Measurements from ENCODE around the gene SKA1. TPM values are rescaled to one million over a fixed set of nuclear protein-coding genes. Genes with fewer than 3 reads are reported as not detected.

Gene SKA1, protein sequence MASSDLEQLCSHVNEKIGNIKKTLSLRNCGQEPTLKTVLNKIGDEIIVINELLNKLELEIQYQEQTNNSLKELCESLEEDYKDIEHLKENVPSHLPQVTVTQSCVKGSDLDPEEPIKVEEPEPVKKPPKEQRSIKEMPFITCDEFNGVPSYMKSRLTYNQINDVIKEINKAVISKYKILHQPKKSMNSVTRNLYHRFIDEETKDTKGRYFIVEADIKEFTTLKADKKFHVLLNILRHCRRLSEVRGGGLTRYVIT
- 10 to 100 TPM; 45.6 to 47.5 TPM for total RNA-seq

DNA sequence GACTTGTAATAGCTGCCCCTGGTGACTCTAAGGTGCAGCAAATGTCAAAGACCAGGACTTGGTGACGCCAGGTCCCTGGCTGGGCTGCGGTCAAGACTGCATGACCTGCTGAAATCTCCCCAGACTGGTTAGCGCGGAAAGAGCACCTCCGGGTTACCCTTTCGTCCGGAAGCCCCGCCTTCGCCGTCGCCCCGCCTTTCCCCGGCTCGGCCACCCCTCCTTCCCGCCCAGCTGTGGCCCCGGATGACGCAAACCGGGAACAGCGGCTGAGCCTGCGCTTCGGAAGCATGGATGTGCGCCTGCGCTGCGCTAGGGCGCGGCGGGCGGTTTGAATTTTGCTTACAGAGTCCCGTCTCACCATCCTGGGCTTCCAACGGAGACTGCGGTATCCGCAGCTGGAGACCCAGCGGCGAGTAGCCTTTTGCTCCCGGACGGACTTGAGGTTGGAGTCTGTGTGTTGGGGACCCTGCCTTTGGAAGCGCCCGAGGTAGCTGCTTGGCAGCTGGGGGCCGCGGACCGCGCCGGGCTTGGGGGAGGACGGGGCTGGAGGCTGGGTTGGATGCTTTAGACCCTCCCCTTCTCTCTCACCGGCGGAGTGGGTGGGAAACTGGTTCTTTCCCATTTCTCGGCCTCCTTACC, at the start of gene SKA1:
SKA1 (plus strand) TSS at position 294 of the 639 bp plus-strand sequence. CDS start 785 bp downstream, outside the sequence.
- peak within 1 kb of the TSS; percentile 94 for H3K27ac Mint-ChIP-seq
- peaks cover 19% of the 10 kb centered on the region for H3K36me3 Mint-ChIP-seq
- peaks cover 3% of the 10 kb centered on the region for H3K9me3 Mint-ChIP-seq (ENCODE audit: low read depth)
- DNase-seq (peak; percentile 96), ATAC-seq (peak; percentile 98)
- peaks cover 5% of the 10 kb centered on the region for H3K27me3 Mint-ChIP-seq
- CTCF ChIA-PET = interaction anchor here (0.7 to 2.1 kb wide), 4 partner anchors 10 to 107 kb away, joined by 3 to 17 read pairs (median 5); no protein-coding TSS in a partner anchor
- peak within 1 kb of the TSS; percentile 96 for H3K4me3 Mint-ChIP-seq
- H3K4me1 Mint-ChIP-seq = peaks cover 26% of the 10 kb centered on the region

DNA sequence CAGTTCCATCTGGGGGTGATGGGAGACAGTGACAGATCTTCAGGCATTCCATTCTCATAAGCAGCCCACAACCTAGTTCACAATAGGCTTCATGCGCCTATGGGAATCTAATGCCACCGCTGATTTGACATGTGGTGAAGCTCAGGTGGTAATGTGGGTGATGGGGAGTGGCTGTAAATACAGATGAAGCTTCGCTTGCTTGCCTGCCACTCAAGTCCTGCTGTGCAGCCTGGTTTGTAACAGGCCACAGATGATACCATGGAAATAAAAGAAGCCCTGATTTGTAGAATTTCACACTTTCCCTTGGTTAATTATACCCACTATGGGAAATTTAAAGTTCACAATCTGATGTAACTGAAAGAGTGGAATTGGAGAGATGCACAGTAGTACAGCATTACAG, 46.9 kb upstream of the SKA1 start:
- Mint-ChIP-seq H3K4me3 (no peak overlapping the region), H3K9me3 (ENCODE audit: low read depth) (peaks cover 2% of the 10 kb centered on the region), H3K27ac (no peak overlapping the region), H3K36me3 (no peaks in the 10 kb centered on the region), H3K27me3 (peaks cover 26% of the 10 kb centered on the region), H3K4me1 (no peaks in the 10 kb centered on the region)
- DNase-seq (no peak), ATAC-seq (no peak)
- CTCF ChIA-PET = interaction anchor here (1.2 kb wide), 1 partner anchor 29 kb away, joined by 3 read pairs; no protein-coding TSS in a partner anchor

DNA sequence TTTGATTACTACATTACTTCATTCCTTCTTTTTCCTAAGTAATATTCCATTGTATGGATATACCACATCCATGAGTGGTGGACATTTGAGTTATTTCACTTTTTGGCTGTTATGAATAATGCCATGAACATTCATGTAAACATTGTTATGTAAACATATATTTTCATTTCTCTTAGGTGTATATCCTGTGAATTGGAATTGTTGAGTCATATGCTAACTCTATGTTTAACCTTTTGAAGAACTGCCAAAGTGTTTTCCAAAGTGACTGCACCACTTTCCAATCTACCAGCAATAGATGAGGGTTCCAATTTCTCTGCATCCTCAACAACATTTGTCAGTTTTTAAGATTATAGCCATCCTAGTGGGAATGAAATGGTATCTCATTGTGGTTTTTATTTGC, 44.7 kb upstream of the SKA1 start:
- H3K4me1 Mint-ChIP-seq = no peaks in the 10 kb centered on the region
- CTCF ChIA-PET = no interaction called here
- no peak overlapping the region for H3K4me3 Mint-ChIP-seq
- no peak overlapping the region for H3K27ac Mint-ChIP-seq
- ATAC-seq = no peak
- no peak for DNase-seq
- H3K36me3 Mint-ChIP-seq = no peaks in the 10 kb centered on the region
- peaks cover 2% of the 10 kb centered on the region for H3K9me3 Mint-ChIP-seq (ENCODE audit: low read depth)
- H3K27me3 Mint-ChIP-seq = peaks cover 17% of the 10 kb centered on the region

DNA sequence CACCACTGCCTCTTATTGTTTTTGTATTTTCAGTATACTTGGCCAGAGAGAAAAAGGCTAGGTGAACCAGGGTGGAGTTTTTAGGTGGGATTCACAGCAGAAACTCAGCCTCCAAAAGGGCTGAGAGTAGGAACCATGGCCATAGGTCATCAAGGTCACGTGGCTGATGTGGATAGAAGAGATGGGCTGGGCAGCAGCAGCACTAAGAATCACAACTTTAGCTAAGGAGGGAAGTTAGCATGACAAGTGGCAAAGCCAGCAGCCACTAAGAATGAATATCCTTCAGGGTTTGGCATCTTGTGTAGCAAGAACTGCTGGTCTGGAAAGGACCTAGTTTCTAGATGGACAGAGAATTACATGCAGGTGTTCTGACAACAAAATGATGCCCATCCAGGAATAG, 43.2 kb upstream of the SKA1 start:
- CTCF ChIA-PET = no interaction called here
- no peak overlapping the region for H3K4me3 Mint-ChIP-seq
- H3K27ac Mint-ChIP-seq = no peak overlapping the region
- H3K27me3 Mint-ChIP-seq = peaks cover 14% of the 10 kb centered on the region
- no peaks in the 10 kb centered on the region for H3K36me3 Mint-ChIP-seq
- H3K4me1 Mint-ChIP-seq = no peaks in the 10 kb centered on the region
- DNase-seq = no peak
- ATAC-seq = no peak
- H3K9me3 Mint-ChIP-seq (ENCODE audit: low read depth) = peaks cover 2% of the 10 kb centered on the region

DNA sequence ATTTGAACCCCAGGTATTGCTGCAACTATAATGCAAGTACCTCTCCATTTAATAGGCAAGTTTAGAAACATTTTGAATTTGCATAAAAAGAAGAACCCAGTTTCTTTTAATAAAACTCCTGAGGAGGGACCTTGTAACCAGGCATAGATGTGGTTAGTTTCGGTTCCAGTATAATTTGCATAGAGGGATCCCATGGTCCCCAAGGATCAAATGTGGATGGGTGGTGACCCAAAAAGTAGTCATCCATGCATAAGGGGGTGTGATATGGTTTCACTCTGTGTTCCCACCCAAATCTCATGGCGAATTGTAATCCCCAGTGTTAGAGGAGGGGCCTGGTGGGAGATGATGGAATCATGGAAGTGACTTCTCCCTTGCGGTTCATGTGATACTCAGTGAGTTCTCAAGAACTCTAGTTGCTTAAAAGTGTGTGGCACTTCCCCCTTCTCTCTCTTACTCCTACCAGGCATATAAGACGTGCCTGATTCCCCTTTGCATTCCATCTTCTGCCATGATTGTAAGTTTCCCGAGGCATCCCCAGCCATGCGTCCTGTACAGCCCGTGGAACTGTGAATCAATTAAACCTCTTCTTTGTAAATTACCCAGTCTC, 40.2 kb upstream of the SKA1 start:
- H3K4me3 Mint-ChIP-seq = no peak overlapping the region
- ATAC-seq (no peak), DNase-seq (no peak)
- H3K27me3 Mint-ChIP-seq = peaks cover 5% of the 10 kb centered on the region
- no peak overlapping the region for H3K27ac Mint-ChIP-seq
- H3K36me3 Mint-ChIP-seq = no peaks in the 10 kb centered on the region
- peaks cover 2% of the 10 kb centered on the region for H3K9me3 Mint-ChIP-seq (ENCODE audit: low read depth)
- CTCF ChIA-PET = no interaction called here
- no peaks in the 10 kb centered on the region for H3K4me1 Mint-ChIP-seq

DNA sequence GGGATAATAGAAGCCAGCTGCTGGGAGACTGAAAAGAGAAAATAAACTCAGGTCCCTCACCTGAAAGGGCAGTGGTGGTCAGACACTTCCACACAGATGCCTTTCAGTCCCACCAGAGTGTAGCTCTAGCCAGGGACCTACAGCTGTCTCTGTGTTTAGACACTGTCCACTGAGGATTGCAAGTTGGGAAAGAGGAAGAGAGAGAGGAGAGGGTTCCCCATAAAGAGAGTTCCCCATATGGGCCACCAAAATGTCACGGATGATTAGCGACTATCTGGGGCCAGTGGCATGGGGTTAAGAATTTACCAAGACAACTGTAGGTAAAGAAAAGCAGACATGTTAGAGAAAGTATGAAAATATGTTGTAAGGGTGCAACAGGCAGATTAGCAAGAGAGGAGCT, 36.7 kb upstream of the SKA1 start:
- H3K27ac Mint-ChIP-seq = no peak overlapping the region
- DNase-seq (no peak), ATAC-seq (no peak)
- CTCF ChIA-PET = no interaction called here
- no peaks in the 10 kb centered on the region for H3K27me3 Mint-ChIP-seq
- H3K4me1 Mint-ChIP-seq = no peaks in the 10 kb centered on the region
- H3K36me3 Mint-ChIP-seq = no peaks in the 10 kb centered on the region
- no peaks in the 10 kb centered on the region for H3K9me3 Mint-ChIP-seq (ENCODE audit: low read depth)
- no peak overlapping the region for H3K4me3 Mint-ChIP-seq

DNA sequence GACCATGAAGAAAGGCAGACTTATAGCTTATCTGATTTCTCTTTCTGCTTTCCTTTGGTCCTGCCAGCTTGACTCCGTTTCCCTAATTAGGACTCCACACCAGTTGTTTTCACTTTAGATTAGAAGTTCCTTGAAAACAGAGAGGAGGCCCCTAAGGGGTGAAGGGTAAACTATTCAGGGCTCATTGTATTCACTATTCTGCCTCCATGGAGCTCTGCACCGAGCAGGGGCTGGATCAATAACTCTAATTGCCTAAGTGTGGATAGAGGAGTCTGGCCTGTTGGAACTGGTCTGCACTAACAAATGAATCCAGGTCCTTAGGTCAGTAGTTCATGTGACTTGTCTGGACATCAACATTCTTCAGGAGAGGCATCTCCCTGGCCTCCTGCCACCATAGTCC, 36.1 kb upstream of the SKA1 start:
- Mint-ChIP-seq H3K9me3 (ENCODE audit: low read depth) (no peaks in the 10 kb centered on the region), H3K36me3 (no peaks in the 10 kb centered on the region), H3K4me3 (no peak overlapping the region), H3K4me1 (no peaks in the 10 kb centered on the region), H3K27ac (no peak overlapping the region), H3K27me3 (no peaks in the 10 kb centered on the region)
- DNase-seq (no peak), ATAC-seq (no peak)
- CTCF ChIA-PET = interaction anchor here (1.0 kb wide), 1 partner anchor 19 kb away, joined by 5 read pairs; no protein-coding TSS in a partner anchor

DNA sequence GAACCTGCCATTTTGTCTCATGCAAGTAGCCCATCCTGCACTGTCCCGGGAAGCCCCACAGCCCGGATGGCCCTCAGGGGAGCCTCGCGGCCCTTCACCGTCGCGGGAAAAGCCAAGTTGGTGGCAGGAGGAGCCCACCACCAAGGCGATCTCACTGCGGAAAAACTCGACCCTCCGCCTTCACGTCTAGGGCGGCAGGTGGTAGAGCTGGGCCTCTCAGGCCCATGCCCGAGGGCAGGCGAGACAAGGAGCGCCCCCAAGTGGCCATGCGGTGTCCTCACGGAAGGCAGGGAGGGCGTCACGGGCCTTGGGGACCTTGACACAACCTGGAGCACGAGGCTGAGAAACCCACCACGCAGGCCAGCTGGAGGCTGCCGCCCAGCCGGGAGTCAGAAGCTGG, 34.8 kb upstream of the SKA1 start:
- ATAC-seq (no peak), DNase-seq (no peak)
- no peaks in the 10 kb centered on the region for H3K27me3 Mint-ChIP-seq
- no peaks in the 10 kb centered on the region for H3K36me3 Mint-ChIP-seq
- CTCF ChIA-PET = no interaction called here
- H3K9me3 Mint-ChIP-seq (ENCODE audit: low read depth) = no peaks in the 10 kb centered on the region
- H3K27ac Mint-ChIP-seq = no peak overlapping the region
- no peaks in the 10 kb centered on the region for H3K4me1 Mint-ChIP-seq
- no peak overlapping the region for H3K4me3 Mint-ChIP-seq

DNA sequence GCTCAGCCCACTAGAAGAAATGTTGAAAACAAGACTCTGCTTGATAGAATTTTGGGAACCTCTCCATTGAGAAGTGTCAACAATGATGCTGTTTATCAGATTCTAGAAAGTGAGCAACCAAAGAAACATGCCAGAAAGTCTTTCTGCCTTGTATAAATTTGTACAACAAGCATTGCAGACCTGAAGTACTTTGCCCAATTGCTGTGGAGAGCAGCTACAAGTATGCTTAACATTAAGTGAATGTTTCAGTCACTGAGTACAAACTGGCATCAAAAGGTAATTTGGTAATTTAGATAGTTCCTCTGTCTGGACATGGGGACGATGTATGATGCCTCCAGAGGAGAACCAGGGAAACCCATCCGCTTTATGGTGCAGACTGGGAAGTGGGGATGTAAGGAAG, 33.4 kb upstream of the SKA1 start:
- no peak overlapping the region for H3K27ac Mint-ChIP-seq
- H3K4me1 Mint-ChIP-seq = no peaks in the 10 kb centered on the region
- no peak for DNase-seq
- CTCF ChIA-PET = no interaction called here
- H3K4me3 Mint-ChIP-seq = no peak overlapping the region
- H3K27me3 Mint-ChIP-seq = no peaks in the 10 kb centered on the region
- H3K9me3 Mint-ChIP-seq (ENCODE audit: low read depth) = no peaks in the 10 kb centered on the region
- H3K36me3 Mint-ChIP-seq = no peaks in the 10 kb centered on the region
- ATAC-seq = no peak

DNA sequence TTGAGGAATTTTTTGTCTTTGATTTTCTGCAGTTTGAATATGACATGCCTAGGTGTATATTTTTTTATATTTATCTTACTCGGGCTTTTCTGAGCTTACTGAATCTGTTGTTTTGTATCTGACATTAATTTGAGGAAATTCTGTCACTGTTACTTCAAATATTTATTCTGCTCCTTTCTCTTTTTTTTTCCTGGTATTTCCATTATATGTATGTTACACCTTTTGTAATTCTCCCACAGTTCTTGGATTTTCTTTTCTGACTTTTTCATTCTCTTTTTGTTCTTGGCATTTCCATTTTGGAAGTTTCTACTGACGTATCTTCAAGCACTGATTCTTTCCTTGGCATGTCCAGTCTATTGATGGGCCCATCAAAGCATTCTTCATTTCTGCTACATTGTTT, 24.1 kb upstream of the SKA1 start:
- Mint-ChIP-seq H3K36me3 (no peaks in the 10 kb centered on the region), H3K27ac (no peak overlapping the region), H3K4me1 (peaks cover under 1% of the 10 kb centered on the region), H3K27me3 (peaks cover 38% of the 10 kb centered on the region), H3K4me3 (no peak overlapping the region), H3K9me3 (ENCODE audit: low read depth) (no peaks in the 10 kb centered on the region)
- CTCF ChIA-PET = no interaction called here
- no peak for DNase-seq
- ATAC-seq = no peak

DNA sequence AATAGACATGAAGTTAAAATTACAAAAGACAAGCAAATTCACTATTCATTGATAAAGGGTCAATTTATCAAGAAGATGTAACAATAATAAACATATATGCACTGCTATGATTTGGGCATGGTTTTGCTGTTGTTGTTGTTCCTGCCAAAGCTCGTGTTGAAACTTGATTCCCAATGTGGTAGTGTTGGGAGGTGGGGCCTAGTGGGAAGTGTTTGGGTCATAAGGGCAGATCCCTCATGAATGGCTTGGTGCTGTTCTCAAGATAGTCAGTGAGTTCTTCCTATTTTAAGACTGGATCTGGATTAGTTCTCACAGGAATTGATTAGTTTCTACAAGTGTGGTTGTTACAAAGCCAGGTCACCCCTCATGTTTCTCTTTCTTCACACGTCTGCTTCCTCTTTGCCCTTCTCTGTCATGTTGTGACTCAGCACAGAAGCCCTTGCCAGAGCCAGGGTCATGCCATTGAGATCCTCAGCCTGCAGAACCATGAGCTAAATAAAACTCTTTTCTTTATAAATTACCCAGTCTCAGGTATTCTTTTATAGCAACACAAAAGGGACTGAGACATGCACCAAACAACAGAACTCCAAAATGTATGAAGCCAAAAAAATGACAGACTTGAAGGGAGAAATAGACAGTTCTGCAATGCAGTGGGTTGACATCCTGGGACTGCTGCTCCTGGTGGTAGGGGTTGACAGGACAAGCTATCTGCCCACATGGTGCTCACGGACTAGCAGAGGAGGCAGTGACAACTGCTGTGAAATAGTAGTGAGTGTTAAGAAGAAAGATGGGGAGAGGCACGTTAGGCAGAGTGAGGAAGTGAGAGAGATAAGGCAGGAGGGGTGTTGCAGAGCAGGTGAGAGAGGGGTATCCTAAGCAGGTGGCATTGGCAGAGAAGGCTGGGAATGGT, 18.6 kb upstream of the SKA1 start:
- Mint-ChIP-seq H3K27ac (peak overlapping the region; percentile 26), H3K36me3 (no peaks in the 10 kb centered on the region), H3K9me3 (ENCODE audit: low read depth) (no peaks in the 10 kb centered on the region), H3K4me1 (peaks cover 20% of the 10 kb centered on the region), H3K4me3 (no peak overlapping the region), H3K27me3 (peaks cover 37% of the 10 kb centered on the region)
- CTCF ChIA-PET = interaction anchor here (0.6 to 3.6 kb wide), 43 partner anchors 10 to 863 kb away, joined by 3 to 61 read pairs (median 5); partner anchors contain the start of genes CFAP53, MBD1, MYO5B and SKA1
- DNase-seq (peak; percentile 48), ATAC-seq (peak; percentile 60)

DNA sequence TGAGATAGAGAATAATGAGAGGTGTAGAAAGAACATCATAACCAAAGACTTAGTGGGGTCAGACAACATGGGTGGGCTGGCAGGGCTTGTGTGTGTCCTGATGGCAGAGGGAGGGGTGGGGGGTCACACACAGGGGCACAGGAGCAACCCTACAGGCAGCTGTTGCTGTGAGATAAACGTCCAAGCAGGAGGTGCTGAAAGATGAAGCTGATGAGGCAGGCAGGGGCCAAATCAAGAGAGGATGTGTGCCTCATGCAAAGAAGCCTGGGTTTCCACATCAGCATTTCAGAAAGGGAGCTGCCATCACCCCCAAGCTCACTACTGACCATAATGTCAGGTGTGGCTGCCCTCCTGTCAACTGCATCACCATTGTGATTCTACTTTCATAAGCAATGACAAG, 16.0 kb upstream of the SKA1 start:
- H3K4me1 Mint-ChIP-seq = peaks cover 20% of the 10 kb centered on the region
- DNase-seq (no peak), ATAC-seq (no peak)
- H3K27me3 Mint-ChIP-seq = peaks cover 22% of the 10 kb centered on the region
- CTCF ChIA-PET = interaction anchor here (0.7 to 3.6 kb wide), 6 partner anchors 18 to 848 kb away, joined by 3 to 29 read pairs (median 4); partner anchors contain the start of gene CFAP53
- H3K36me3 Mint-ChIP-seq = no peaks in the 10 kb centered on the region
- H3K4me3 Mint-ChIP-seq = no peak overlapping the region
- H3K27ac Mint-ChIP-seq = no peak overlapping the region
- no peaks in the 10 kb centered on the region for H3K9me3 Mint-ChIP-seq (ENCODE audit: low read depth)

DNA sequence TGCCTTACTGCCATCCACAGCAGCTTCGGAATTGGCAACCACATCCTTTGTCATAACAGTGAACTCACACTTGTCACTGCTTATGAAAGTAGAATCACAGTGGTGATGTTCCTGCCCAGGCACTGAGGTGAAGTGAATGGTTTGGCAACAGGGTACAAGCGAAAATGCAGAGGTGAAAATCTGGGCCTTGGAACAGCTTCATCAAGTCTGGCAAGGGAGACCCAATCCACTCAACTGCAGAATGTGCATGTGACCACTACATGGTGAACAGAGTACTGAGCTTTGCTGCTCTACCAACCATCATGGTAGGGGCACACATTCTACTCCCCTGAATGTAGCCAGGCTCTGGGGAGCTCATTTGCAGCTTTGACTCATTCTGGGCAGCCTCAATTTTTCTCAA, 15.0 kb upstream of the SKA1 start:
- Mint-ChIP-seq H3K4me3 (no peak overlapping the region), H3K36me3 (no peaks in the 10 kb centered on the region), H3K27me3 (peaks cover 21% of the 10 kb centered on the region), H3K9me3 (ENCODE audit: low read depth) (no peaks in the 10 kb centered on the region), H3K4me1 (peaks cover 20% of the 10 kb centered on the region), H3K27ac (no peak overlapping the region)
- DNase-seq = no peak
- ATAC-seq = no peak
- CTCF ChIA-PET = interaction anchor here (0.7 to 1.6 kb wide), 5 partner anchors 14 to 849 kb away, joined by 3 to 7 read pairs (median 3); no protein-coding TSS in a partner anchor

All from activated CD8-positive, alpha-beta memory T cell treated with anti-CD3 and anti-CD28 coated beads, Interleukin-2, amount 10 ng/mL, durations not matched to agents 7 days and 5 days (primary cell).